Testis (tissue), 3 donors: Measurements from ENCODE around the gene SNN. TPM values are rescaled to one million over a fixed set of nuclear protein-coding genes. Genes with fewer than 3 reads are reported as not detected.

Experiments used
- DNase-seq: peaks from one replicate; pipeline ENCODE4 v3.0.0-alpha.2; 2019
- H3K27ac ChIP-seq, 2 donors: fragments of 200-600 bp; sonication (generic); one replicate each; pipeline ENCODE4 v1.5.1; 2019
- H3K27me3 ChIP-seq: fragments of 200-600 bp; sonication (generic); one replicate; pipeline ENCODE4 v1.5.1; 2019
- H3K36me3 ChIP-seq: fragments of 200-600 bp; sonication (generic); one replicate; pipeline ENCODE4 v1.5.1; 2017; ENCODE audit warnings: low read depth; ENCODE audit errors: missing control alignments
- H3K4me1 ChIP-seq: fragments of 200-600 bp; sonication (generic); one replicate; pipeline ENCODE4 v1.5.1; 2019
- H3K4me3 ChIP-seq, 2 donors: fragments of 200-600 bp; sonication (generic); one replicate each; pipeline ENCODE4 v1.5.1; 2017 to 2019
- H3K9me3 ChIP-seq: fragments of 200-600 bp; sonication (generic); one replicate; pipeline ENCODE4 v1.5.1; 2017
- POLR2A ChIP-seq: fragments of 450-650 bp; IDR thresholded peaks from one replicate; pipeline ENCODE4 v1.6.1; 2017; ENCODE audit warnings: antibody characterized with exemption, mild to moderate bottlenecking, moderate library complexity
- WGBS, 2 donors: methylation state at CpG; one replicate each; pipeline ENCODE4 v1.1.5; 2018; 5-methylcytosine and 5-hydroxymethylcytosine counted together
- intact Hi-C: fragments of 100-400 bp; cut with DNase I; formaldehyde crosslinking; loops from one replicate; pipeline ENCODE4 v1.15.1; 2023; ENCODE audit warnings: low total_unique reads
- polyA plus RNA-seq: library from polyadenylated mRNA; stranded (reverse); fragments of 350-450 nt; fragmentation: Illumina TruSeq; extraction: RNeasy Lipid Tissue Mini Kit (QIAGEN cat#74804); gene quantifications from one replicate; pipeline ENCODE4 v1.2.3, GENCODE V29; 2014; ENCODE audit warnings: low read depth, low replicate concordance; ENCODE audit not compliant: insufficient read depth
- total RNA-seq, 2 donors: library from RNA; depleted of rRNA; stranded (reverse); fragments of >200 nt; gene quantifications; one replicate each; pipeline ENCODE4 v1.2.3, GENCODE V29; 2016
- TF ChIP-seq, protein P1 (sequence below), 3 experiments: fragments of 450-650 bp in 2 of 3; fragments of 200-600 bp in 1 of 3; sonication (generic) in 1 of 3; IDR thresholded peaks; one replicate each; pipeline ENCODE4 v1.5.1; 2016 to 2019; ENCODE audit warnings: antibody characterized with exemption in 3 of 3, mild to moderate bottlenecking in 2 of 3, moderate library complexity in 1 of 3

The SNN gene
- total and polyA plus RNA-seq, 3 donors from 2014 or later: 7.0 to 10.3 (median 10.1) TPM

DNA sequence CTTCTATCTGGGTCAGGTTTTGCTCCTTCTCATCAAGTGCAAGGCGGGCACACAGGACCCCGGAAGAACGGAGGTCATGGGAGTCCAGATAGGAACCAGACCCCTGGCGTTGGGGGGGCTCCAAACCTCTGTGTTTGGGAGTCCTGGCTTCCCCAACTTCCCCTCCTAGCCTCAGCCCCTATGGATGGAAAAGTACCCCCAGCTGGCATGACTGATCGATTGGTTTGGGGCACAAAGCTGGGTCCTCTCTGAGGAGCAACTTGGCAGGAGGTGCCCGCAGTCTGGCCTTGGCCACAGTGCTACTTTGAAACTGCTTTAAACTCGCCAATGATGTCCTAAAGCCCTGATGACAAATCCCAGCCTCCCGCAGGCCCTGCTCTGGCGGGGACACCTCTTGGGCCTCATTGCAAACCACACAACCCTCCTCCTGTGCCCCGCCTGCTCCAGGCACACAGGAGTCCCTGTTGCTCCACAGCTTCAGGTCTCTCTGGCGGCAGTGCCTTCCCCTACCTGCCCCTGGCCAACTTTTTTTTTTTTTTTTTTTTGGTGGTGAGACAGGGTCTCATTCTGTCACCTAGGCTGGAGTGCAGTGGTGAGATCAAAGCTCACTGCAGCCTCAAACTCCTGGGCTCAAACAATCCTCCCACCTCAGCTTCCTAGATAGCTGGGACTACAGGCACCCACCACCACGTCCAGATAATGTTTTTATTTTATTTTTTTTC lies 38.0 kb upstream of the SNN start:
- no peak overlapping the region for H3K4me3 ChIP-seq

DNA sequence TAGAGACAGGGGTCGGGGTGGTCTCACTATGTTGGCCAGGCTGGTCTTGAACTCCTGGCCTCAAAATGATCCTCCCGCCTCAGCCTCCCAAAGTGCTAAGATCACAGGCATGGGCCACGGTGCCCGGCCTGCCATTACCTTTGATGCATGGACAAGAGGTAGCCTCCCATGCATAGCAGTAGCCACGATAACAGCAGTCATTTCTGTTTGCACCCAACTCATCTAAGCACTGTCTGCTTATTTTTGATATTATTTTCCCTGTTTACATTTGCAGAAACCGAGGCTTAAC lies 37.5 kb upstream of the SNN start:
- Histone ChIP-seq H3K4me3 (no peak overlapping the region), H3K9me3 (no peaks in the 10 kb centered on the region), H3K4me1 (peaks cover 24% of the 10 kb centered on the region), H3K36me3 (no peaks in the 10 kb centered on the region), H3K27ac (no peak overlapping the region), H3K27me3 (no peaks in the 10 kb centered on the region)
- intact Hi-C loops: no loop called here
- 93 to 94% methylated on average over 6 of the region's 6 CpGs for WGBS, 2 donors
- no peak for DNase-seq
- TF ChIP-seq, protein P1, sequence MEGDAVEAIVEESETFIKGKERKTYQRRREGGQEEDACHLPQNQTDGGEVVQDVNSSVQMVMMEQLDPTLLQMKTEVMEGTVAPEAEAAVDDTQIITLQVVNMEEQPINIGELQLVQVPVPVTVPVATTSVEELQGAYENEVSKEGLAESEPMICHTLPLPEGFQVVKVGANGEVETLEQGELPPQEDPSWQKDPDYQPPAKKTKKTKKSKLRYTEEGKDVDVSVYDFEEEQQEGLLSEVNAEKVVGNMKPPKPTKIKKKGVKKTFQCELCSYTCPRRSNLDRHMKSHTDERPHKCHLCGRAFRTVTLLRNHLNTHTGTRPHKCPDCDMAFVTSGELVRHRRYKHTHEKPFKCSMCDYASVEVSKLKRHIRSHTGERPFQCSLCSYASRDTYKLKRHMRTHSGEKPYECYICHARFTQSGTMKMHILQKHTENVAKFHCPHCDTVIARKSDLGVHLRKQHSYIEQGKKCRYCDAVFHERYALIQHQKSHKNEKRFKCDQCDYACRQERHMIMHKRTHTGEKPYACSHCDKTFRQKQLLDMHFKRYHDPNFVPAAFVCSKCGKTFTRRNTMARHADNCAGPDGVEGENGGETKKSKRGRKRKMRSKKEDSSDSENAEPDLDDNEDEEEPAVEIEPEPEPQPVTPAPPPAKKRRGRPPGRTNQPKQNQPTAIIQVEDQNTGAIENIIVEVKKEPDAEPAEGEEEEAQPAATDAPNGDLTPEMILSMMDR (IDR thresholded peaks at IDR 0.05): no peak
- no peak for TF ChIP-seq POLR2A

More for the DNA sequence above, 38.0 kb upstream of the SNN start:
- peaks cover 24% of the 10 kb centered on the region for H3K4me1 ChIP-seq
- H3K9me3 ChIP-seq: no peaks in the 10 kb centered on the region
- peak overlapping the region in 1 of 2 donors; percentile 41 for H3K27ac ChIP-seq
- TF ChIP-seq, protein P1 (IDR thresholded peaks at IDR 0.05): no peak
- no peak for TF ChIP-seq POLR2A
- H3K36me3 ChIP-seq: no peaks in the 10 kb centered on the region
- WGBS, 2 donors: 86 to 89% methylated on average over 6 to 12 of the region's 12 CpGs
- no peaks in the 10 kb centered on the region for H3K27me3 ChIP-seq
- intact Hi-C loops: no loop called here
- DNase-seq: no peak

DNA sequence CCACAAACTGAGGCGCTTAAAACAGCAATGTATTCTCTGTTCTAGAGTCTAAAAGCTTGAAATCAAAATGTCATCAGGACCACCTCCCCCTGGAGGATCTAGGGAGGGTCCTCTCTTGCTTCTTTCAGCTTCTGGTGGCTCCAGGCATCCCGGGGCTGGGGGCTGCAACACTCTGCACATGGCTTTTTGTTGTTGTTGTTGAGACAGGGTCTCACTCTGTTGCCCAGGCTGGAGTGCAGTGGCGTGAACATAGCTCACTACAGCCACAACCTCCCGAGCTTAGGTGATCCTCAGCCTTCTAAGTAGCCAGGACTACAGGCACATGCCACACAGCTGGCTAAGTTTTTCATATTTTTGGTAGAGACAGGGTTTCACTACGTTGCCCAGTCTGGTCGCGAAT lies 37.0 kb upstream of the SNN start:
- H3K9me3 ChIP-seq: no peaks in the 10 kb centered on the region
- peaks cover 24% of the 10 kb centered on the region for H3K4me1 ChIP-seq
- no peak for DNase-seq
- no peak for TF ChIP-seq POLR2A
- TF ChIP-seq, protein P1 (IDR thresholded peaks at IDR 0.05): no peak
- no peak overlapping the region for H3K4me3 ChIP-seq
- no peaks in the 10 kb centered on the region for H3K27me3 ChIP-seq
- H3K27ac ChIP-seq: no peak overlapping the region
- H3K36me3 ChIP-seq: no peaks in the 10 kb centered on the region
- intact Hi-C loops: no loop called here
- WGBS, 2 donors: 90 to 93% methylated on average over 7 of the region's 7 CpGs

DNA sequence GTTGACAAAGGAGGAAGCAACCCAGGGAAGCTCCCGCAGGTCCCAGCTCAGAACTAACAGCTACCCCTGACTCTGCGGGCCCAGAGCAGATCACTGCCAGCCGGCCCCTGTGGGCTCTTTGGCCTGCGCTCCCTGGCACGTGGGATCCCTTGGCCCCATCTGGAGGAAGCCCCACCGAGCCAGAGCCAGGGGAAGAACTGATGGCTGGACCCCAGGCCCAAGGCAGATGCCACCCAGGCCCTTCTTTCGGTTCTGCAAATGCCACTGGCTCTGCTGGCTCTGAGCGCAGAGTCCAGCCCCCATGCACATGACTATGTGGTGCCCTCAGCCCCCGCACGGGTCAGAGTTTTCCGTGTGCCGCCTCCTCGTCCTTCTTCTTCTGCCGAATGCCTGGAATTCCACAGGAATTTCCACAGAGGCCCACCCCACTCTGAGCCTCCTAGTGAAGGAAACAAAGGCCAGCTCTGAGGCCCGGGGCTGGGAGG lies 35.8 kb upstream of the SNN start:
- Histone ChIP-seq H3K27ac (peak overlapping the region; percentile 79 to 86), H3K4me1 (peaks cover 24% of the 10 kb centered on the region), H3K4me3 (no peak overlapping the region), H3K27me3 (no peaks in the 10 kb centered on the region), H3K9me3 (no peaks in the 10 kb centered on the region), H3K36me3 (no peaks in the 10 kb centered on the region)
- DNase-seq: peak; percentile 82
- 39 to 54% methylated on average over 8 to 15 of the region's 15 CpGs for WGBS, 2 donors
- no peak for TF ChIP-seq POLR2A
- TF ChIP-seq, protein P1 (IDR thresholded peaks at IDR 0.05): no peak
- intact Hi-C loops: no loop called here

DNA sequence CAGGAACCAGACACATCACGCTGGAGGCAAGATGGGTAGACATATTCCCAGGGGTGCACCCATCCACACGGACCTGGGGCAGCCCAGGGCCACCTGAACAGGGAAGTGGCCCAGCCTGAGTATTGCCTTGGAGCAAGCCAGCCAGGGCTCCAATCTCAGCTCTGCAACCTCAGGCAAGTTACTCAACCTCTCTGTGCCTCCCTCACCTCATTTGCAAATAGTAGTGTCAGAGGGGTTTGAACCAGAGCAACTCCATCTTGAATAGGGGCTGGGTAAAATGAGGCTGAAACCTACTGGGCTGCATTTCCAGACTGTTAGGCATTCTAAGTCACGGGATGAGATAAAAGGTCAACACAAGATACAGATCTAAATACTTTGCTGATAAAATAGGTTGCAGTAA lies 35.1 kb upstream of the SNN start:
- no peak for DNase-seq
- no peak overlapping the region for H3K4me3 ChIP-seq
- intact Hi-C loops: no loop called here
- 60 to 68% methylated on average over 2 to 3 of the region's 3 CpGs for WGBS, 2 donors
- H3K36me3 ChIP-seq: no peaks in the 10 kb centered on the region
- no peaks in the 10 kb centered on the region for H3K27me3 ChIP-seq
- no peak for TF ChIP-seq POLR2A
- TF ChIP-seq, protein P1 (IDR thresholded peaks at IDR 0.05): no peak
- H3K4me1 ChIP-seq: peaks cover 24% of the 10 kb centered on the region
- H3K9me3 ChIP-seq: no peaks in the 10 kb centered on the region
- peak overlapping the region; percentile 79 to 86 for H3K27ac ChIP-seq
